GM06990 (cell line): Measurements from ENCODE around the gene COL17A1.

Experiments
- DNase-seq: peaks from one replicate; pipeline ENCODE4 v3.0.0-alpha.2; 2011; ENCODE audit not compliant: insufficient read length; ENCODE audit errors: extremely low read depth
- H3K27me3 ChIP-seq: replicated peaks from 2 replicates; pipeline ENCODE4 v1.6.0; 2011; ENCODE audit warnings: low read length; ENCODE audit not compliant: control insufficient read depth, insufficient read depth
- H3K36me3 ChIP-seq: 2 replicates; pipeline ENCODE4 v1.5.1; 2011; ENCODE audit warnings: low read length; ENCODE audit not compliant: control insufficient read depth, insufficient read depth
- H3K4me3 ChIP-seq: replicated peaks from 2 replicates; pipeline ENCODE4 v1.5.1; 2011; ENCODE audit warnings: low read depth, mild to moderate bottlenecking, control low read depth, low read length
- TF ChIP-seq, protein P1 (sequence below): IDR thresholded peaks from 2 replicates; pipeline ENCODE4 v1.5.1; 2011; ENCODE audit warnings: low read length, control low read depth, mild to moderate bottlenecking, inconsistent platforms; ENCODE audit not compliant: insufficient read depth, poor library complexity, severe bottlenecking

Gene COL17A1

DNA sequence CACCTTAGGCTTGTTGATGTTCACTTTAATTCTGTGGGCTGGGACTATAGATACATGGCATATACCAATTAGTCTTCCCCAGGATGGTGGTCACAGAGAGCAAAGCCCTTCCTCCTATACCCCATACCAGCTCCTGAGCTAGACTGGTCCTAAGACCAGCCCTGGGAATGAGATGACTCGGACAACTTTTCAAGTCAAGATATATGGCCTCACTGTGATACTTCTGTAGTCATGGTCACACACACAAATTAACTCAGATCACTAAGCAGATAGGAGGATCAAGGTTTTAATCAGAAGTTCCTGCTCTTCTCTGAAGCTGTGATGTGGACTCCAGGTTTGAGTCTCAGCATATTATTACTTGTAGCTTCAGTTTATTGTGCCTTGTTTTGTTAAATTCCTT, 65.7 kb downstream of the COL17A1 start:
- no peak for DNase-seq
- Histone ChIP-seq H3K36me3 (peaks cover 14% of the 10 kb centered on the region), H3K27me3 (no peaks in the 10 kb centered on the region), H3K4me3 (no peak overlapping the region)
- TF ChIP-seq, protein P1, sequence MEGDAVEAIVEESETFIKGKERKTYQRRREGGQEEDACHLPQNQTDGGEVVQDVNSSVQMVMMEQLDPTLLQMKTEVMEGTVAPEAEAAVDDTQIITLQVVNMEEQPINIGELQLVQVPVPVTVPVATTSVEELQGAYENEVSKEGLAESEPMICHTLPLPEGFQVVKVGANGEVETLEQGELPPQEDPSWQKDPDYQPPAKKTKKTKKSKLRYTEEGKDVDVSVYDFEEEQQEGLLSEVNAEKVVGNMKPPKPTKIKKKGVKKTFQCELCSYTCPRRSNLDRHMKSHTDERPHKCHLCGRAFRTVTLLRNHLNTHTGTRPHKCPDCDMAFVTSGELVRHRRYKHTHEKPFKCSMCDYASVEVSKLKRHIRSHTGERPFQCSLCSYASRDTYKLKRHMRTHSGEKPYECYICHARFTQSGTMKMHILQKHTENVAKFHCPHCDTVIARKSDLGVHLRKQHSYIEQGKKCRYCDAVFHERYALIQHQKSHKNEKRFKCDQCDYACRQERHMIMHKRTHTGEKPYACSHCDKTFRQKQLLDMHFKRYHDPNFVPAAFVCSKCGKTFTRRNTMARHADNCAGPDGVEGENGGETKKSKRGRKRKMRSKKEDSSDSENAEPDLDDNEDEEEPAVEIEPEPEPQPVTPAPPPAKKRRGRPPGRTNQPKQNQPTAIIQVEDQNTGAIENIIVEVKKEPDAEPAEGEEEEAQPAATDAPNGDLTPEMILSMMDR = no peak

DNA sequence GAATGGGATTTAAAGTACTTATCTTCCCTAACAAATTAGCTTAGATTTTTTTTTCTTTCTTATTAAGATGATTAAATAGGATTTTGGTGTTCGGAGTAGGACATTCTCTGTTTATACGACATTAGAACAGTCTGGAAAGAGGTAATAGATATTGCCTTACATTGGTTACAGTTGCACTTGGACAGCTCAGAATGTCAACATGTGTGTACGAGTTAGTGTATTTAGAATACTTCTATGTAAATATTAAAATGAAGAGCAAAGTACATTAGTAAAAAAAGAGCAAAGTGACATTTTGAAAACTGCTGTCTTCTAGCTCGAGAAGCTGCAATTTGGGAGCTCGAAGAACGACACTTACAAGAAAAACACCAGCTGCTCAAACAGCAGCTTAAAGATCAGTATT, 67.2 kb downstream of the COL17A1 start:
- Histone ChIP-seq H3K27me3 (no peaks in the 10 kb centered on the region), H3K4me3 (no peak overlapping the region), H3K36me3 (peaks cover 6% of the 10 kb centered on the region)
- no peak for DNase-seq
- TF ChIP-seq, protein P1 = no peak

DNA sequence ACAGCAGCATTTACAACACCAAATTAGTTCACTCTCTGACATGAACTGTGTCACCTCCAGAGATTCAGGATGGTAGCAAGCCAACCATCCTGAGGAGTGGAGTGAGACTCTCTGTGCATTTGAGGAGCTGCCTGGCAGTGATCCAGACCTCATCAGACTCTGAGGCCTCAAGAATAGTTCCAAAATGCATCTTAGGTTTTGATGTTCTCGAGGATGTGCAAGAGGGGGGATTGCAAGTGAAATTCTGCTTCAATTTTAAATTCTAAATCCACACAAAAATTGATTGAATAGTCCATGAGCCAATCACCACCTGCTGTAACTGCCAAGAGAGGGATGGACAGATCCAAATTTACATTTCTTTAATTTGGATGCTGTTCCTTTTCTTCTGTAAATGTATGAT, 69.0 kb downstream of the COL17A1 start:
- no peak for DNase-seq
- TF ChIP-seq, protein P1 = no peak
- Histone ChIP-seq H3K27me3 (no peaks in the 10 kb centered on the region), H3K4me3 (no peak overlapping the region), H3K36me3 (peaks cover 5% of the 10 kb centered on the region)

DNA sequence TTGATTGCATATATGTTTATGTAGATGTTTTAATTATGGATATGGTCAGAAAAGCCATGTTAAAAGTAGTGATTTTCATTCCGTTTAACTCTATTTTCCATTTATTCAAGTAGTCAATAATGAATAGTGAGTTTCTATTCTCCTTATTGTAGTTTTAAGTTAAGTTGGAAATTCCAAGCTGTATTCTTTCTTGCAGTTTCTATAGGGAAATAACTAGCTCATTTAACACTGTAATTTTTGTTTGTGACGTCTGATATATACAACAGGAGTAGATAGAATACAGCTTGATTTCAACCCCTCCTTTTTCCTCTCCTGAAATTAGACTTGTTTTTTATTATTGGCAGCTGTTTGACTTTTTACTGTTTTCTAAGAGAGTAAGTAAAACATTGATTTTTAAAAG, 71.5 kb downstream of the COL17A1 start:
- no peak overlapping the region for H3K4me3 ChIP-seq
- no peaks in the 10 kb centered on the region for H3K36me3 ChIP-seq
- TF ChIP-seq, protein P1 = no peak
- DNase-seq = no peak
- no peaks in the 10 kb centered on the region for H3K27me3 ChIP-seq

DNA sequence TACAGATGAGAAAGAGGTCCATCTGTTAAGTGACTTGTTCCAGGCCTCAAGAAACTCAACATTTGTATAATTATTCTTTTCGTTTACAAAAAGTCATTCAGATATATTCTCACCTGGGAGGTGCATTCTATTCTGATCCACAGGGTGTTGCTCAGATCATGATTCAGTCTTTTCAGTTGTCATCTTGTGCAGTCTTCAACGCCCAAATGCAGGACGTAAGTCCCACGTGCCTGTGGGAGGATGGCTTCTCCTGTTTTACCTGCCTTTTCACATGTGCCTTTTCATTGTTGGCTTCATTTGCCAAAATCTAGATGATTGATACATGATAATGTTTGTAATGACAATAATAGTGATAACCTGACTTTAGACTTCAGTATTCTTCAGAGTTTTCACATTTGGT, 72.2 kb downstream of the COL17A1 start:
- no peaks in the 10 kb centered on the region for H3K36me3 ChIP-seq

DNA sequence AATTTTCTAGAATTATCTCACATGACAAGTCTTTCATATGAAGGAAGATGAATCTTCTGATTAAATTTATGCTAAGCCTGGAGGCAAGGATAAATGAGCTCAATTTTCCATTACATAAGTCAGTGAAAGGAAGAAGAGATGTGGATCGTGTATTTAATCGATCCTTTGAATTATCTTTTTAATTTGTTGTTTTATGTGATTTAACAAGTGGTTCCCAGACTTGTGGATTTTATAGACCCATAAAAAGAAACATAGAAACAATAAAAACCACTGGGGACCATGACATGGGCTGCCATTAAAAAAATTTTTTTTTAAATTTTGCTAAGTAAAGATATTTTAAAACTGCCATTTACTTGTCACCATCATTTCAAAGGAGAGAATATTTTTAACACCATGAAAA, 73.8 kb downstream of the COL17A1 start:
- TF ChIP-seq, protein P1 = no peak
- Histone ChIP-seq H3K27me3 (no peaks in the 10 kb centered on the region), H3K4me3 (no peak overlapping the region), H3K36me3 (no peaks in the 10 kb centered on the region)
- no peak for DNase-seq

More for the DNA sequence above, 72.2 kb downstream of the COL17A1 start:
- DNase-seq = no peak
- Histone ChIP-seq H3K27me3 (no peaks in the 10 kb centered on the region), H3K4me3 (no peak overlapping the region)
- TF ChIP-seq, protein P1 = no peak
